Endometrial microvascular endothelial cells (primary cell): ENCODE measurements around the gene ARMS2. TPM values are rescaled to one million over a fixed set of nuclear protein-coding genes. Genes with fewer than 3 reads are reported as not detected.

Source experiments
- in situ Hi-C: cut with HindIII; loops from 2 replicates; pipeline ENCODE4 v1.10.0; 2017; ENCODE audit warnings: low sequenced_read_pairs, low pct_unique_long_range_greater_than_20kb; ENCODE audit errors: inconsistent ontology term
- total RNA-seq: library from RNA; depleted of rRNA; stranded (reverse); fragments of >200 nt; gene quantifications from one replicate; pipeline ENCODE4 v1.2.3, GENCODE V29; 2015; ENCODE audit errors: inconsistent ontology term

Gene ARMS2
- total RNA-seq, 1 donor from 2014 or later = not detected

- in situ Hi-C loops = no loop called here
Observed at GRCh38 chr10:122448600-122448999, 5.9 kb upstream of the ARMS2 start.

- in situ Hi-C loops = no loop called here
Observed at GRCh38 chr10:122449153-122449552, 5.3 kb upstream of the ARMS2 start.

- in situ Hi-C loops = no loop called here
Observed at GRCh38 chr10:122450353-122450990, 4.0 kb upstream of the ARMS2 start.

GRCh38 chr10:122454071-122454470, 382 bp upstream of the ARMS2 start:
- in situ Hi-C loops = no loop called here

- in situ Hi-C loops = no loop called here
Observed at GRCh38 chr10:122455376-122456079, 1.1 kb downstream of the ARMS2 start.

- in situ Hi-C loops = no loop called here
Observed at GRCh38 chr10:122457934-122458333, 3.5 kb downstream of the ARMS2 start.

- in situ Hi-C loops = no loop called here
Observed at GRCh38 chr10:122458693-122459092, 4.2 kb downstream of the ARMS2 start.

GRCh38 chr10:122459561-122460273, 5.3 kb downstream of the ARMS2 start:
- in situ Hi-C loops = no loop called here

- in situ Hi-C loops = no loop called here
Observed at GRCh38 chr10:122460891-122461293, 6.4 kb downstream of the ARMS2 start.

- in situ Hi-C loops = no loop called here
Observed at GRCh38 chr10:122461367-122461728, 6.9 kb downstream of the ARMS2 start, which contains the start of gene HTRA1. Gene HTRA1 (plus strand): TSS chr10:122461553. CDS start chr10:122461653, 100 bp downstream.

GRCh38 chr10:122461729-122462532, 7.5 kb downstream of the ARMS2 start:
- in situ Hi-C loops = no loop called here

GRCh38 chr10:122462533-122463465, 8.3 kb downstream of the ARMS2 start:
- in situ Hi-C loops = no loop called here

- in situ Hi-C loops = no loop called here
Observed at GRCh38 chr10:122463466-122464249, 9.2 kb downstream of the ARMS2 start.

GRCh38 chr10:122464250-122464510, 9.7 kb downstream of the ARMS2 start:
- in situ Hi-C loops = no loop called here

- in situ Hi-C loops = no loop called here
Observed at GRCh38 chr10:122464586-122464985, 10.1 kb downstream of the ARMS2 start.

- in situ Hi-C loops = no loop called here
Observed at GRCh38 chr10:122465401-122466040, 11.1 kb downstream of the ARMS2 start.

GRCh38 chr10:122466951-122467381, 12.5 kb downstream of the ARMS2 start:
- in situ Hi-C loops = no loop called here
